IMR-90 (cell line): ENCODE data around the gene KIFC3. TPM values are rescaled to one million over a fixed set of nuclear protein-coding genes. Genes with fewer than 3 reads are reported as not detected.

Experiments
- ATAC-seq: fragments of 200-7000 bp; cut with Tn5 transposase; 2 replicates; pipeline ENCODE4 v1.9.1; 2020; ENCODE audit warnings: low read depth, mild to moderate bottlenecking, moderate library complexity
- BruUV-seq: library from RNA; stranded (reverse); fragments of 400-500 nt; replicated peaks from 2 replicates; lab custom pipeline; 2021; lab: Mats Ljungman, UMichigan
- CTCF ChIA-PET: fragments of 300-600 bp; formaldehyde crosslinking; extraction: SDS; loops from one replicate; lab custom pipeline; 2021; ENCODE audit warnings: antibody characterized with exemption; lab: Yijun Ruan, JAX
- POLR2A ChIA-PET: fragments of 300-600 bp; sonication (Branson Sonifier 250); formaldehyde crosslinking; loops from one replicate; lab custom pipeline; 2022; ENCODE audit warnings: antibody characterized with exemption; ENCODE audit not compliant: unreplicated experiment; lab: Charles Lee
- DNase-seq: peaks from one replicate; pipeline ENCODE4 v3.0.0; 2013
- H2AFZ ChIP-seq: replicated peaks from 2 replicates; pipeline ENCODE3; 2013; ENCODE audit warnings: low read length, mild to moderate bottlenecking; ENCODE audit not compliant: poor library complexity
- H2AK5ac ChIP-seq: 2 replicates; pipeline ENCODE4 v1.6.1; 2013; ENCODE audit warnings: low read depth, low read length, inconsistent platforms
- H2AK9ac ChIP-seq: replicated peaks from 2 replicates; pipeline ENCODE3; 2013; ENCODE audit warnings: mild to moderate bottlenecking, low read depth, low read length, moderate library complexity; ENCODE audit not compliant: poor library complexity
- H2BK120ac ChIP-seq: 2 replicates; pipeline ENCODE4 v1.6.1; 2013; ENCODE audit warnings: low read depth, low read length, inconsistent platforms
- H2BK15ac ChIP-seq: 3 replicates; pipeline ENCODE4 v1.6.1; 2013; ENCODE audit warnings: low read depth, low read length, inconsistent platforms
- H2BK20ac ChIP-seq: 2 replicates; pipeline ENCODE4 v1.6.1; 2013; ENCODE audit warnings: low read depth, mild to moderate bottlenecking, inconsistent platforms, low read length, moderate library complexity
- H2BK5ac ChIP-seq: 2 replicates; pipeline ENCODE4 v1.6.1; 2013; ENCODE audit warnings: mild to moderate bottlenecking, low read depth, low read length, inconsistent platforms; ENCODE audit not compliant: poor library complexity, severe bottlenecking
- H3K14ac ChIP-seq: replicated peaks from 2 replicates; pipeline ENCODE4 v1.6.1; 2013; ENCODE audit warnings: low read depth, low read length, inconsistent platforms
- H3K18ac ChIP-seq: 2 replicates; pipeline ENCODE4 v1.6.1; 2013; ENCODE audit warnings: low read depth, low read length, control low read depth
- H3K23ac ChIP-seq: 2 replicates; pipeline ENCODE4 v1.6.1; 2013; ENCODE audit warnings: low read depth, low read length, inconsistent platforms
- H3K27ac ChIP-seq: 2 replicates; pipeline ENCODE4 v1.5.1; 2013; ENCODE audit warnings: mild to moderate bottlenecking, control low read depth, low read length; ENCODE audit not compliant: insufficient read depth
- H3K27me3 ChIP-seq: 2 replicates; pipeline ENCODE4 v1.6.1; 2013; ENCODE audit warnings: low read length; ENCODE audit not compliant: control insufficient read depth, insufficient read depth
- H3K36me3 ChIP-seq: 2 replicates; pipeline ENCODE4 v1.6.1; 2013; ENCODE audit warnings: low read length, mixed read lengths; ENCODE audit not compliant: control insufficient read depth, insufficient read depth
- H3K4ac ChIP-seq: 2 replicates; pipeline ENCODE4 v1.6.1; 2013; ENCODE audit warnings: low read depth, low read length, inconsistent platforms
- H3K4me1 ChIP-seq: 2 replicates; pipeline ENCODE4 v1.6.1; 2013; ENCODE audit warnings: low read length, mixed read lengths; ENCODE audit not compliant: control insufficient read depth, insufficient read depth
- H3K4me2 ChIP-seq: 2 replicates; pipeline ENCODE4 v1.6.1; 2013; ENCODE audit warnings: low read depth, mild to moderate bottlenecking, control low read depth, low read length, moderate library complexity
- H3K4me3 ChIP-seq: 2 replicates; pipeline ENCODE4 v1.5.1; 2013; ENCODE audit warnings: low read depth, mild to moderate bottlenecking, control low read depth, low read length, moderate library complexity; ENCODE audit not compliant: insufficient read depth
- H3K56ac ChIP-seq: 2 replicates; pipeline ENCODE4 v1.6.1; 2013; ENCODE audit warnings: low read length, inconsistent platforms; ENCODE audit not compliant: insufficient read depth; ENCODE audit errors: extremely low read depth
- H3K79me1 ChIP-seq, 2 experiments: 2 replicates each; pipeline ENCODE4 v1.6.1; 2013; ENCODE audit warnings: low read length in 2 of 2, inconsistent platforms in 1 of 2, low read depth in 1 of 2
- H3K9ac ChIP-seq: 2 replicates; pipeline ENCODE4 v1.6.1; 2013; ENCODE audit warnings: low read depth, low read length, control low read depth
- H3K9me1 ChIP-seq: 2 replicates; pipeline ENCODE4 v1.6.1; 2013; ENCODE audit warnings: low read length, inconsistent platforms; ENCODE audit not compliant: insufficient read depth
- H3K9me3 ChIP-seq: 2 replicates; pipeline ENCODE4 v1.6.1; 2013; ENCODE audit warnings: low read length; ENCODE audit not compliant: control insufficient read depth, insufficient read depth
- H4K20me1 ChIP-seq: 2 replicates; pipeline ENCODE4 v1.6.1; 2013; ENCODE audit warnings: low read length, inconsistent platforms; ENCODE audit not compliant: insufficient read depth
- H4K5ac ChIP-seq: 2 replicates; pipeline ENCODE4 v1.6.1; 2013; ENCODE audit warnings: mild to moderate bottlenecking, low read depth, low read length, control low read depth
- H4K8ac ChIP-seq, 2 experiments: 2 replicates each; pipeline ENCODE4 v1.6.1; 2013; ENCODE audit warnings: low read depth in 2 of 2, low read length in 2 of 2, control low read depth in 1 of 2, inconsistent platforms in 1 of 2
- H4K91ac ChIP-seq: 2 replicates; pipeline ENCODE4 v1.6.1; 2013; ENCODE audit warnings: low read depth, low read length, inconsistent platforms; ENCODE audit not compliant: insufficient read depth
- FOS ChIP-seq: fragments of 150-350 bp; IDR thresholded peaks from 2 replicates; pipeline ENCODE4 v1.6.1; 2016; ENCODE audit warnings: low read depth, low read length
- RFX5 ChIP-seq: IDR thresholded peaks from 2 replicates; pipeline ENCODE4 v1.8.0; 2012; ENCODE audit warnings: low read depth, mild to moderate bottlenecking, low read length, moderate library complexity
- WGBS, 2 experiments: methylation state at CpG; one replicate each; pipeline versions ENCODE4 v1.1.5 to v1.1.7; 2013; ENCODE audit warnings: missing lambda C conversion rate in 2 of 2; ENCODE audit not compliant: insufficient read length in 1 of 2; ENCODE audit errors: extremely low coverage in 2 of 2; 5-methylcytosine and 5-hydroxymethylcytosine counted together
- dilution Hi-C: fragments of 300-500 bp; cut with HindIII; formaldehyde crosslinking; loops from one replicate; pipeline ENCODE4 v1.14.3; 2018; ENCODE audit warnings: low sequenced_read_pairs; ENCODE audit not compliant: unreplicated experiment
- in situ Hi-C: fragments of 300-500 bp; cut with MboI; formaldehyde crosslinking; loops from 3 replicates; pipeline ENCODE4 v1.14.3; 2019; ENCODE audit warnings: low sequenced_read_pairs, inconsistent platforms, mixed read lengths
- intact Hi-C: fragments of 100-400 bp; cut with micrococcal nuclease; formaldehyde crosslinking; loops from 2 replicates; pipeline ENCODE4 v1.10.0; 2022
- polyA plus RNA-seq, 3 experiments: library from polyadenylated mRNA; depleted of rRNA; stranded (reverse); fragments of >200 nt; gene quantifications; 2 replicates each; pipeline ENCODE4 v1.2.3, GENCODE V29; 2012; ENCODE audit warnings: low replicate concordance in 1 of 3
- total RNA-seq: library from RNA; depleted of rRNA; stranded (reverse); fragments of >200 nt; gene quantifications from 2 replicates; pipeline ENCODE4 v1.2.3, GENCODE V29; 2012

Gene KIFC3
- total and polyA plus RNA-seq, 2 of the 4 experiments (the other 2 are of a cell fraction) = 48.6 to 62.5 TPM

- Histone ChIP-seq H2BK5ac (no peak overlapping the region), H4K91ac (no peak overlapping the region), H3K36me3 (peaks cover 37% of the 10 kb centered on the region), H3K23ac (no peak overlapping the region), H4K8ac (no peak overlapping the region), H2BK120ac (no peak overlapping the region), H3K79me1 (peaks cover 20 to 69% of the 10 kb centered on the region in 2 experiments), H3K14ac (no peak overlapping the region), H3K9me1 (no peaks in the 10 kb centered on the region; the same call in 1 of the 2 replicates), H3K4ac (no peak overlapping the region), H3K27me3 (no peaks in the 10 kb centered on the region), H3K27ac (no peak overlapping the region), H3K18ac (no peak overlapping the region), H4K5ac (no peak overlapping the region), H3K56ac (no peak overlapping the region), H4K20me1 (peaks cover 18% of the 10 kb centered on the region), H2BK20ac (no peak overlapping the region), H3K4me2 (no peak overlapping the region), H2AK9ac (peak overlapping the region; percentile 72), H3K9ac (no peak overlapping the region), H2AFZ (no peak overlapping the region), H3K4me3 (no peak overlapping the region), H2BK15ac (no peak overlapping the region), H3K4me1 (peaks cover 6% of the 10 kb centered on the region), H2AK5ac (no peak overlapping the region), H3K9me3 (no peaks in the 10 kb centered on the region)
- DNase-seq (no peak), ATAC-seq (no peak)
- dilution Hi-C loops = no loop called here
- in situ Hi-C loops = no loop called here
- CTCF ChIA-PET = no interaction called here
- intact Hi-C loops = no loop called here
- TF ChIP-seq RFX5 (no peak), FOS (no peak)
- POLR2A ChIA-PET = no interaction called here
- BruUV-seq = no TSS peak
- WGBS, 2 experiments = 60% methylated on average over 1 of the region's 12 CpGs; no CpG with 5 or more reads in 1 of the 2 experiments
Observed at GRCh38 chr16:57774705-57775285, 27.5 kb downstream of the KIFC3 start.
